Activated effector memory CD4-positive, alpha-beta T cell treated with Interleukin-2 at 50 U/mL for 16 hours (primary cell): ENCODE data around the gene F2RL1.
"Not testable (repeated sequence)": the region's sequence is repeated elsewhere in the genome, so short reads cannot be mapped to it uniquely, and the experiment has no call there.

ENCODE experiments used
- DNase-seq: peaks from one replicate; pipeline ENCODE4 v3.0.0-alpha.2; 2020

F2RL1 gene

DNA sequence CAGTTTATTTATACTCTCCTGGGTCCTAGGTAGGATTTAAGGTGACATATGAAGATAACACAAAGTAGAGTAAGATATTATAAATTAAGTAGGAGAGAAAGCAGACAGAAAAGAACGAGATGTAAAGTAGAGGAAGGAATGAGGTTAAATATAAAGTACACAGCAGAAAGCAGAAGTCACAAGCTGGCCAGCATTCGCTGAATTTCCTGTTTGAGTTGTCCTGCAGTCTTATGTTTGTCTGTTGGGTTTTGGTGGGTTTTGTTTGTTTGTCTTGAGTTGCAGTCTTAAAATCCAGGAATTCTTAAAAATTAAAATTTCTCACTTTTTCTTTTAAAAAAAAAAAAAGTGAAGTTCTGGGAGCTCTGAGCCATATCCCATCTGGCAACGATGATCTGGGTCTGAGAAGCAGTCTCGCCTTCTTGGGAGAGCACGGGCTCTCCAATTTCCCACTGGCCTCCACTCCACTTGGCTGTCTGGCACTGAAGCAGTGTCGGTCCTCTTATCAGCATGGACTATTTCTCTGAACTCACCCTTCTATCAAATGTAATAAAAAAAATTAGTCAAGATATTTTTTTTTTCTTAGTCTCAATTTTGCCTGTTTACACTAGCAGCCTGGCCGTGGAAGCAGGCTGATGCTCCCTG is 33.0 kb downstream of the F2RL1 start:
- DNase-seq = no peak

DNA sequence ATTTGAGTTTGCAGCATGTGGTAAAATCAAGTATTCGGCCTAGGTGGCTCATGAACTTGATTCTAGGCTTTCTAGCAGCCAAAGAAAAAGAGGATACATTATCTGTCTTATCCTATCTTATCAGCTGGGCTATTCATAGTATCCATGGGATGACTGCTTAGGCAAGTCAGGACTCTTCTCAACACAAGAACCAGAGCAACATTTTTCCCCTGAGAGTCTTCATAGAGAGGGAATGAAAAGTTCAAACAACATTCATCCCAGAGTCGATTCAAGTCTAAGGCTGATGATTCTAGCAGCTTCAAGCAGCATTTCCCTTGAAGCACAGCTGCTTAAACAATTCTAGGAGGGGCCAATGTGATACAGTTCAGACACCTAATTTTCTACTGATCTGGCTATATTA is 33.9 kb downstream of the F2RL1 start:
- no peak for DNase-seq

- not testable (repeated sequence) for DNase-seq
Measured at GRCh38 chr5:76853741-76854140, 34.9 kb downstream of the F2RL1 start.

DNA sequence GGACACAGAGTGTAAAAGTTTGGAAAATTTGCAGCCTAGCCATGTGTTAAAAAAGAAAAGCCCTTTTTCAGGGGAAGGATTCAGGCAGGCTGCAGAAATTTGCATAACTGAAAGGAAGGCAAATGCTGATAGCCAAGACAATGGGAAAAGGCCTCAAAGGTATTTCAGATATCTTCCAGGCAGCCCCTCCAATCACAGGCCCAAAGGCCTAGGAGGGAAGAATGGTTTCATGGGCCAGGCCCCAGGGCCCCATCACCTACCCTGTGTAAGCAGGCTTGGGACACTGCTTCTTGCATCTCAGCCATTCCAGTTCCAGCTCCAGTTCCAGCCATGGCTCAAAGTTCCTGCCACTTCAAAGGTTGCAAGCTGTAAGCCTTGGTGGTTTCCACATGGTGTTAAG is 35.8 kb downstream of the F2RL1 start:
- DNase-seq = no peak

DNA sequence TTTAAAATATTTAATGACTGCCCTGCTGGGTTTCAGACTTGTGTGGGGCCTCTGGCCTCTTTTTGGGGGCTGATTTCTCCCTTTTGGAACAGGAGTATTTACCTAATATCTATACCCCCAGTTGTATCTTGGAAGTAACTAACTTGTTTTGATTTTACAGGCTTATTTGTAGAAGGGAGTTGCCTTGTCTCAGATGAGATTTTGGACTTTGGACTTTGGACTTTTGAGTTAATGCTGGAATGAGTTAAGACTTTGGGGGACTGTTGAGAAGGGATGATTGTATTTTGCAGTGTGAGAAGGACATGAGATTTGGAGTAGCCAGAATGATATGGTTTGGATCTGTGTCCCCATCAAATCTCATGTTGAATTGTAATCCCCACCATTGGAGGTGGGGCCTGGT is 36.7 kb downstream of the F2RL1 start:
- not testable (repeated sequence) for DNase-seq

GRCh38 chr5:76855961-76856360 is 37.1 kb downstream of the F2RL1 start:
- peak; percentile 26 for DNase-seq

DNA sequence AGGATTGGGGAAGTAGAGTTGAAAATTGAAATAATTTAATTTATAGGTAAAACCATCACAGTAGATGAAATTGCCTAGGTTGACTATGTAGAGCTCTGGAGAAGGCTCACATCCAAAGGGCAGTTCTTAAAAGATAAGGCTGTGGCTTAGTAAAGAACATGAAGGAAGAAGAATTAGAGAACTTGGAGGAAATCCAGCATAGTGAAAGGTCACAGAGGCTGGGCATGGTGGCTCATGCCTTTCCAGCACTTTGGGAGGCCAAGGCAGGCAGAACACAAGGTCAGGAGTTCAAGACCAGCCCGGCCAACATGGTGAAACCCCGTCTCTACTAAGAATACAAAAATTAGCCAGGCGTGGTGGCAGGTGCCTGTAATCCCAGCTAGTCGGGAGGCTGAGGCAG is 38.0 kb downstream of the F2RL1 start:
- DNase-seq = not testable (repeated sequence)

DNA sequence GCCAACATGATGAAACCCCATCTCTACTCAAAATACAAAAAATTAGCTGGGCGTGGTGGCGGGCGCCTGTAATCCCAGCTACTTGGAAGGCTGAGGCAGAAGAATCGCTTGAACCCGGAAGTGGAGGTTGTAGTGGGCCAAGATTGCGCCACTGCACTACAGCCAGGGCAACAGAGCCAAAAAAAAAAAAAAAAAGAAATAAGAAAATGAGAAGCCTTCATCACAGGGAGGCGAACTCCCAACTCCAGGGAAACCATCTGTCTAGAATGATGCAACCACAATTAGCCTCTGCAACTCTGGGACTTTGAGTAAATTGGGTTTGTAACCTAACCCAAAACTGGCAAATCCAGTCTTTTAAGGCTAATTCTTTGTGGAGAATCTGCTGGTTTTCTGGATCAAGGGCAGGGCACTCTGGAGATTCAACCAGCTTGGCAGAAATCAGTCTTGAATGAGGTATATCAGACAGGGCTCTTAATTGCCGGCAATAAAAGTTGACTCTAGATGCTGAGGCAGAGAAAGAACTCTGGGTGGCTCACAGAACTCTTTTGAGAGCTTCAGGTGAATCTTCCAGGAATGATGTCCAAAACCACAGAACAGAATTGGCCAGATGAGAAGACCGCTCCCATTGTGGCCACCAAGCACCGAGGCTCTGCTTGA is 40.9 kb downstream of the F2RL1 start:
- no peak for DNase-seq

GRCh38 chr5:76861612-76862011 is 42.8 kb downstream of the F2RL1 start:
- no peak for DNase-seq

GRCh38 chr5:76863001-76863400 is 44.2 kb downstream of the F2RL1 start:
- DNase-seq = no peak

- DNase-seq = no peak
Measured at GRCh38 chr5:76866503-76866902, 47.7 kb downstream of the F2RL1 start.

DNA sequence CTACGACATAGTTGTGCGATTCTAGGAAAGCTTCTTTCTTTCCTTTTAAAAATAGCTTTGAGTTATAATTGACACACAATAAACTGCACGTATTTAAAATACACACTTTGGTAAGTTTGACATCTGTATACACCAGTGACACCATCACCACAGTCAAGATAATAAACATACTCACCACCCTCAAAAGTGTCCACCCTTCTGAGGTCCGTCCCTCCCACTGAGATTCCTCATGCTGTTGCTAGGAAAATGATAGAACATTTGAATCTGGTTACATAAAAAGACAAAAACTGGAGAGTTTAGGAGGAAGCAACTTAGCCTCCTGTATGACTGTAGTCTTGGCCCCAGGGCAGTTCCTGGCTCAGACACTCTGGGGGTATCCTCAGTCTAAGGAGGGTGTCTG is 48.2 kb downstream of the F2RL1 start:
- no peak for DNase-seq

- DNase-seq = peak; percentile 38
Measured at GRCh38 chr5:76867827-76868693, 49.2 kb downstream of the F2RL1 start.

DNA sequence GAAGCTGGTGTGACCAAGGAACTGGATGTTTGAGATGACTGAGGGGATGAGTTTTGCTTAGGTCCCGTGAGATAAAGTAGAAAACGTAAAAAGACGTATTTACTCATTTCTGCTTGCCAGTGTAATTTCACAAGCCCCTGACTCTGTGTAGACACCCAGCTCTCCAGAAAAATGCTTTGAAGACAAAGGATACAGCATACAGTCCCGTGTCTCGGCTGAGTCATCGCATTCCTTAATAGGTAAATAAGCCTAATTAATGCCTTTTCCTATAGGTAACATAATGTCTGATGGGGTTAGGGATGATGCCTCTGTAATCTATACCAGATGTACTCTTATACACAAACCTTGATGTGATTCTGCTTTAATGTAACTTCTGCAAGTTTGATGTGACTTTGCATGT is 51.2 kb downstream of the F2RL1 start:
- DNase-seq = no peak

DNA sequence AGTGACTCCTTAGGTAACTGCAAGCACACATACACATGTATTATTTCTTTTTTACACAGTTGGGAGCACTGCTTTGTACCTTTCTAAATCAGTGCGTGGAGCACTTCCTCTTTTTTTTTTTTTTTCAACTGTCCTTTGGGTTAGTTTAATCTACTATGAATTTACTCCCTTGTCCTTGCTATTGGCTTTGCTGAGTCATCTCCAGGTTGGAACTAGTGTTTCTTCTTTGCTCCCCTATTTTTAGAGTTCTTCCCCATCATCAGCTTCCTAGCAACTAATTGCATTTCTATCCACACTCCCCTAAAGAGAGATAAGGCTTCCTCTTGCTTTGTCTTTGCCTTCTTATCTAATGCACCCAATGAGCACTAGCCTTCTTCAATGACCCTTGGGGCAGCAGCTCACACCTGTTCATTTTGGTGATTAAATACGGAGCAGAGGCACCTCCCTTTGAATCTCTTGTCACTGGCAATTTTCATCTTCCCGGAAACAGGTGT is 55.3 kb downstream of the F2RL1 start:
- DNase-seq = no peak
